Spleen (tissue), 11 donors: ENCODE results near the gene POLG. TPM values are rescaled to one million over a fixed set of nuclear protein-coding genes. Genes with fewer than 3 reads are reported as not detected.
"Not testable (repeated sequence)": the region's sequence is repeated elsewhere in the genome, so short reads cannot be mapped to it uniquely, and the experiment has no call there.

ENCODE experiments used
- DNase-seq: peaks from one replicate; pipeline ENCODE4 v3.0.0-alpha.2; 2020
- H3K27ac ChIP-seq, 8 donors: fragments of 200-600 bp; sonication (generic) in 7 of 8; 1 replicate in 4 of 8; 2 replicates in 4 of 8; pipeline versions ENCODE4 v1.5.0 to v1.8.0; 2016 to 2021; ENCODE audit warnings: inconsistent platforms in 4 of 8, mild to moderate bottlenecking in 4 of 8, moderate library complexity in 1 of 8
- H3K27me3 ChIP-seq, 7 donors: fragments of 200-600 bp; sonication (generic) in 6 of 7; replicated peaks in 1 of 7; 1 replicate in 4 of 7; 2 replicates in 3 of 7; pipeline versions ENCODE4 v1.5.0 to v1.8.0; 2016 to 2021; ENCODE audit warnings: inconsistent platforms in 3 of 7, mild to moderate bottlenecking in 1 of 7
- H3K36me3 ChIP-seq, 6 donors: fragments of 200-600 bp; sonication (generic) in 5 of 6; 1 replicate in 4 of 6; 2 replicates in 2 of 6; pipeline versions ENCODE4 v1.5.0 to v1.8.0; 2016 to 2021; ENCODE audit warnings: inconsistent platforms in 2 of 6
- H3K4me1 ChIP-seq, 6 donors: fragments of 200-600 bp; sonication (generic) in 5 of 6; 1 replicate in 3 of 6; 2 replicates in 3 of 6; pipeline versions ENCODE4 v1.5.0 to v1.8.0; 2016 to 2021; ENCODE audit warnings: inconsistent platforms in 3 of 6
- H3K4me3 ChIP-seq, 8 donors: fragments of 200-600 bp; sonication (generic) in 7 of 8; 1 replicate in 4 of 8; 2 replicates in 4 of 8; pipeline versions ENCODE4 v1.5.0 to v1.8.0; 2016 to 2021; ENCODE audit warnings: inconsistent platforms in 4 of 8, mild to moderate bottlenecking in 4 of 8, moderate library complexity in 2 of 8
- H3K9me3 ChIP-seq, 8 donors: fragments of 200-600 bp; sonication (generic) in 7 of 8; 1 replicate in 4 of 8; 2 replicates in 4 of 8; pipeline versions ENCODE4 v1.5.0 to v1.8.0; 2016 to 2021; ENCODE audit warnings: inconsistent platforms in 4 of 8
- CTCF ChIP-seq, 11 experiments: fragments of 200-600 bp in 7 of 11; fragments of 450-650 bp in 4 of 11; sonication (generic) in 4 of 11; IDR thresholded peaks in 8 of 11; conservative IDR thresholded peaks in 3 of 11; 1 replicate in 7 of 11; 2 replicates in 4 of 11; pipeline versions ENCODE4 v1.4.0 to v1.8.0; 2016 to 2021; ENCODE audit warnings: antibody characterized with exemption in 11 of 11, inconsistent platforms in 4 of 11, mild to moderate bottlenecking in 1 of 11
- POLR2A ChIP-seq, 3 donors: fragments of 450-650 bp; IDR thresholded peaks; one replicate each; pipeline ENCODE4 v1.5.1; 2017; ENCODE audit warnings: antibody characterized with exemption in 3 of 3, mild to moderate bottlenecking in 1 of 3
- POLR2AphosphoS5 ChIP-seq, 3 donors: sonication (generic); formaldehyde crosslinking; IDR thresholded peaks; one replicate each; pipeline ENCODE4 v1.5.1; 2017; ENCODE audit warnings: antibody characterized with exemption in 3 of 3
- WGBS, 5 donors: extraction: QIAGEN DNeasy Blood & Tissue Kit in 3 of 5; methylation state at CpG; one replicate each; pipeline versions ENCODE4 v1.1.5 to v1.1.7; 2013 to 2018; 5-methylcytosine and 5-hydroxymethylcytosine counted together
- intact Hi-C: fragments of 100-400 bp; cut with DNase I; formaldehyde crosslinking; loops from one replicate; pipeline ENCODE4 v1.15.0; 2023; ENCODE audit warnings: low total_unique reads
- microRNA-seq, 3 donors: library from miRNA; unstranded; fragments of <30 nt; microRNA quantifications; one replicate each; pipeline versions ENCODE4 to v1.1.0, GENCODE V29; 2019 to 2020
- polyA plus RNA-seq, 3 donors: library from polyadenylated mRNA; stranded (reverse); fragments of 200-250 nt; gene quantifications; one replicate each; pipeline ENCODE4 v1.2.1, GENCODE V29; 2013
- small RNA-seq, 4 donors: library from RNA; depleted of rRNA; stranded (forward); fragments of <200 nt; gene quantifications; one replicate each; pipeline ENCODE3, GENCODE V24; 2016
- total RNA-seq, 7 donors: library from RNA; depleted of rRNA in 3 of 7; stranded (reverse); fragments of >200 nt in 3 of 7; fragmentation: NEBNext Ultra II Directional in 4 of 7; extraction: Animal tissue kit (Norgen Biotek cat#: 25700) in 4 of 7; gene quantifications; one replicate each; pipeline versions ENCODE4 v1.1.0 to v1.2.1, GENCODE V29; 2016 to 2021
- donor health status: healthy with polysubstance abuse.
- donor health status: DM: no; HTN: no; CAD: no; lungs with moderate emphysema.
- donor health status: DM: no; HTN: no; CAD: no.
- donor health status: Bipolar disorder and iron deficiency.
- donor health status: healthy.
- donor health status: DM: no; HTN: no; CAD: no.
- donor health status: DM: yes; HTN: yes; CAD: no.

Gene POLG
- total and polyA plus RNA-seq, 10 donors, result 38.3 to 105 (median 68.3) TPM

DNA sequence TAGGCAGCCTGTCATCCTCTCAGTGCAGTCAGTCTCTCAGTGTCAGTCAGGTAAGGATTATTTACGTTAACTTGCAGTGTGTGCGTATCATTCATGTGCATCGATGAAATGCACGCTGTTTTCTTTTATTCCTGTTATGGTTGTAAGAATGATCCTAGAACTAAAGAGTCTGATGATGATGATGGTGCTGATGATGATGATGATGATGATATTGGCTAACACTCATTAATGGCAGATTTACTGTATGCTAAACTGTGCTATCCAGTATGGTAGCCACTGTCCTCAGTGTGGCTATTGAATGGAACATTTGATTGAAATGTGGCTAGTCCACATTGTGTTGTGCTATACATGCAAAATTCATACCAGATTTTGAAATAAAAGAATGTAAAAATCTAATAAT lies 51.4 kb downstream of the POLG start:
- no peaks in the 10 kb centered on the region for H3K4me1 ChIP-seq
- no peak for DNase-seq
- no peak overlapping the region for H3K4me3 ChIP-seq
- H3K27me3 ChIP-seq, result no peaks in the 10 kb centered on the region
- WGBS, 5 donors, result 83 to 98% (median 87%) methylated on average over 4 of the region's 4 CpGs
- H3K9me3 ChIP-seq, result peaks cover 0 to 9% (median 2%) of the 10 kb centered on the region in 8 donors
- H3K36me3 ChIP-seq, result peaks cover 0 to 97% (median 9%) of the 10 kb centered on the region in 6 donors
- H3K27ac ChIP-seq, result no peak overlapping the region
- TF ChIP-seq CTCF (IDR thresholded peaks at IDR 0.05 in 8 of 11, conservative IDR thresholded peaks at IDR 0.05 in 3 of 11), result no peak
- TF ChIP-seq POLR2AphosphoS5 (IDR thresholded peaks at IDR 0.05), result no peak
- TF ChIP-seq POLR2A (IDR thresholded peaks at IDR 0.05), result no peak
- intact Hi-C loops, result no loop called here

- intact Hi-C loops, result no loop called here
- Histone ChIP-seq H3K9me3 (peaks cover 0 to 9% (median 2%) of the 10 kb centered on the region in 8 donors), H3K4me1 (no peaks in the 10 kb centered on the region), H3K4me3 (no peak overlapping the region), H3K36me3 (peaks cover 0 to 97% (median 9%) of the 10 kb centered on the region in 6 donors), H3K27ac (no peak overlapping the region), H3K27me3 (no peaks in the 10 kb centered on the region)
- DNase-seq, result no peak
- WGBS, 5 donors, result 92 to 99% (median 96%) methylated on average over 4 of the region's 4 CpGs
- TF ChIP-seq POLR2A (IDR thresholded peaks at IDR 0.05) (no peak), CTCF (IDR thresholded peaks at IDR 0.05 in 8 of 11, conservative IDR thresholded peaks at IDR 0.05 in 3 of 11) (no peak)
These were observed 52.0 kb downstream of the POLG start for GRCh38 chr15:89282631-89283030.

DNA sequence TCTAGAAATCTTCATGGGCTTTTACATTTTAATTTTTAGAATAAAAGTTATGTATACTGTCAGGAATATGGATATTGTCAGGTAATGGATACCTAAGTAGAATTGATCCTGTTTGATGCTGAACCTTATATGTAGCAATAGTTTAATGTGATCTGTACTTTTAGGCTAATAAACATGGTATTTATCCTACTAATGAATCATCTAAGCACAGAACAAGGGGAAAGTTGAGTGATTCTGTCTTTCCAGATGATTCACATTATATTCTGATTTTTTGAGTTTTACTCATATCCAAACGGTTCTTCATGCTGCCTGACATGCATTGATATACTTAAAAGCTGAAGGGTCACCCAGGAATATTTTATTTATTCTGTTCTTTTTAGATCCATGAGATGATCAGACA lies 56.3 kb downstream of the POLG start:
- 80 to 95% (median 84%) methylated on average over 1 of the region's 1 CpG for WGBS, 5 donors
- Histone ChIP-seq H3K27me3 (no peaks in the 10 kb centered on the region), H3K36me3 (peaks cover 0 to 96% (median 7%) of the 10 kb centered on the region in 6 donors), H3K9me3 (no peaks in the 10 kb centered on the region), H3K4me1 (no peaks in the 10 kb centered on the region), H3K4me3 (no peak overlapping the region), H3K27ac (no peak overlapping the region)
- intact Hi-C loops, result no loop called here
- no peak for TF ChIP-seq POLR2A (IDR thresholded peaks at IDR 0.05)
- no peak for TF ChIP-seq CTCF (IDR thresholded peaks at IDR 0.05 in 8 of 11, conservative IDR thresholded peaks at IDR 0.05 in 3 of 11)
- no peak for TF ChIP-seq POLR2AphosphoS5 (IDR thresholded peaks at IDR 0.05)
- no peak for DNase-seq

- H3K4me1 ChIP-seq, intact Hi-C loops, H3K27me3 ChIP-seq, DNase-seq, H3K27ac ChIP-seq, H3K9me3 ChIP-seq, H3K4me3 ChIP-seq: not testable (repeated sequence)
- WGBS, 5 donors, result 96 to 99% (median 97%) methylated on average over 4 of the region's 4 CpGs
- H3K36me3 ChIP-seq, result peaks cover 0 to 96% (median 7%) of the 10 kb centered on the region in 6 donors
These were observed 57.3 kb downstream of the POLG start for GRCh38 chr15:89277281-89277680.

Small RNA genes lying within 50 kb of the gene (microRNA-seq; reads per million reads assigned to microRNA genes)
- 0 to 0.72 (median 0.70) reads per million in 3 donors for gene MIR6766
- gene MIR9-3, result 0 to 0.70 (median 0.36) reads per million in 3 donors

Small RNA genes lying within 50 kb of the gene (small RNA-seq; reads per million reads assigned to genes)
- 0 to 0.15 (median 0) reads per million in 4 donors for gene MIR6766

Other genes with a start within 250 kb of the POLG start
- gene ABHD2, start 246.4 kb downstream of the POLG start, total RNA-seq, result 100 to 1,000 TPM in 5 of 7 donors, 10 to 100 TPM in 2; 83.9 to 158 (median 123) TPM
- 1 to 10 TPM; 2.1 to 8.2 (median 3.2) TPM for gene ABHD2, start 246.4 kb downstream of the POLG start, polyA plus RNA-seq
- not detected for gene RLBP1, start 113.2 kb downstream of the POLG start, total RNA-seq
- not detected for gene RLBP1, start 113.2 kb downstream of the POLG start, polyA plus RNA-seq
- 10 to 100 TPM in 6 of 7 donors, 1 to 10 TPM in 1; 8.3 to 19.4 (median 15.7) TPM for gene FANCI, start 90.8 kb downstream of the POLG start, total RNA-seq
- gene FANCI, start 90.8 kb downstream of the POLG start, polyA plus RNA-seq, result 1 to 10 TPM; 4.4 to 5.2 (median 4.8) TPM
- not detected for gene RHCG, start 161.8 kb upstream of the POLG start, total RNA-seq
- 1 to 10 TPM in 1 of 3 donors, under 1 TPM in 2; 0.23 to 1.6 (median 0.30) TPM for gene RHCG, start 161.8 kb upstream of the POLG start, polyA plus RNA-seq
- 1 to 10 TPM in 5 of 7 donors, under 1 TPM in 2; 0.47 to 3.0 (median 1.6) TPM for gene TICRR, start 240.6 kb upstream of the POLG start, total RNA-seq
- under 1 TPM; 0.22 to 0.59 (median 0.42) TPM for gene TICRR, start 240.6 kb upstream of the POLG start, polyA plus RNA-seq